COLO668 (cell line): ENCODE data around the gene ZKSCAN7.
A peak's percentile ranks its signal among the peaks of the same experiment; 100 is the strongest.
"Not testable (repeated sequence)": the region's sequence is repeated elsewhere in the genome, so short reads cannot be mapped to it uniquely, and the experiment has no call there.

ENCODE experiments used
- DNase-seq: peaks from one replicate; lab custom pipeline; 2025; ENCODE audit not compliant: unreplicated experiment; lab: John Stamatoyannopoulos, UW

Gene ZKSCAN7

DNA sequence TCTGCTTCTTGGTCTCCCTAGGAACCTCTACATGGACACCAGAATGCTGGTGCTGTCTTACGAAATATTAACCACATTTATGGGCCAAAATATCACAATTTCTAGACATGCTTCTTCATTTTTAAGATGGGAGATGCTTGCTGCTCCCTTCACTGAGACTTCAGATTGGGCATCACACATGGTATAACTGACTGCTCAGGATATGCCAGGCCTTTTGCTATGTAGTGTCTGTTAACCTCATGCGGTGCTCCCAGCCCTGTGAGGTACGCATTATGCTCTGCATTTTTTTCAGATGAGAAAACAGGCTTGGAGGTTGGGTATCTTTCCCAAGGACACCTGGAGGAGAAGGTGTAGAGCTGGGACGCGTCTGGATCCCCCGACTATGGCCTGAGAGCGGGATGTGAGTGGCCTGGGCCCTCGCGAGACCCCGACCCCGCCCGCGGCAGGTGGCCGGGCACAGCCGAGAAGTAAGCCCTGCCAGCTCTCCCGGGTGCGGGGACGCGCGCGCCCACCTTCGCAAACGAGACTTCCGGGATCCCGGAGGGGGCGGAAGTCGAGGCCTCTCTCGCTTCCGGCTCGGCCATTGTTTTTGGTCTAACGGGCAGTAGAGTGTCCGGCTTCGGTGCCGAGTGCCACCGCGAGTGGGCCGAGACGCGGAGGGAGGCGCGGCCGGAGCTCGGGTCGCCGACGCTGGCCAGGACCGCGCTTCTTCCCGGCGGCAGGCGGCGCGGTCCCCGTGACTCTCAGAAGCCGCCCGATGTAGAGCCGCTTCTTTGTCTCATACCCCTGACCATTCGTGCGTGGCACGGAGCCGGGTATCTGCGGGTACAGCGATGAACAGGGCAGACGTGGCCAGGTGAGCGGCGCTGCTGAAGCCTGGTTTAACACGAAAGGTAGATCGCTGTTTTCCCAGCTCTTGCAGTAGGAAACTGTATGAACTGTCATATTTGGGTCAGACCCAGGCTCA, at the start of gene ZKSCAN7:
Gene ZKSCAN7, plus strand, starts transcription at position 568 of the 967 bp plus-strand sequence. CDS start 1,855 bp downstream, outside the sequence.
- peak; percentile 74 for DNase-seq

DNA sequence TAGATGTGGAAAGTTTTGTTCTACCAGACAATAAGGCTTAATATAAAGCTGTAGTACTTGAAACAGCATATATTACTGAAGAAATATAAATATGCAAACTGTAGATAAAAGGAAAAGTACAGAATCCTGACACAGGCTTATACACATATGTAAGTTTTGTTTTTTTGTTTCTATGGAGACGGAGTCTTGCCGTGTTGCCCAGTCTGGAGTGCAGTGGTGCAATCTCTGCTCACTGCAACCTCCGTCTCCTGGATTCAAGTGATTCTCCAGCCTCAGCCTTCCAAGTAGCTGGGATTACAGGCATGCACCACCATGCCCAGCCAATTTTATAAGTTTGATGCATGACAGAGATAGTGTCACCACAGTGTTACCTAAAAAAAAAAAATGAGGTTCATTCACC, 48.4 kb upstream of the ZKSCAN7 start:
- no peak for DNase-seq

DNA sequence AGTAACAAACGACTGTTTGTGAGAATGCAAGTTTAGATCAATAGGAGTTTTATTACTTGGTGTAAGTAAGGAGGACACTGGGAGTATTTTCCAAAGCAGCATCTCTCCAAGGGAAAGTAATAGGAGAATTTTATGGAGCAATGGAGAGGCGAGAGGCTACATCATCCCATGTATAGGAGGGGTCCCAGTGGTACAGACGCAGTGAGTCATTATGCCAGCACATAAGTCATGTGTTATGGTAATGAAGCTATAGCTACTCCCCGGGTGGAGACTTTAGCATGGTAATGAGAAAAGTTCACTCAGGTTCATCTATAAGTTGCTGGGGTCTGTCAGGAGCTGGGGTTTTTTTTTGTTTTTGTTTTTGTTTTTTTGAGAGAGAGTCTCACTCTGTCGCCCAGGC, 48.0 kb upstream of the ZKSCAN7 start:
- DNase-seq, result no peak

DNA sequence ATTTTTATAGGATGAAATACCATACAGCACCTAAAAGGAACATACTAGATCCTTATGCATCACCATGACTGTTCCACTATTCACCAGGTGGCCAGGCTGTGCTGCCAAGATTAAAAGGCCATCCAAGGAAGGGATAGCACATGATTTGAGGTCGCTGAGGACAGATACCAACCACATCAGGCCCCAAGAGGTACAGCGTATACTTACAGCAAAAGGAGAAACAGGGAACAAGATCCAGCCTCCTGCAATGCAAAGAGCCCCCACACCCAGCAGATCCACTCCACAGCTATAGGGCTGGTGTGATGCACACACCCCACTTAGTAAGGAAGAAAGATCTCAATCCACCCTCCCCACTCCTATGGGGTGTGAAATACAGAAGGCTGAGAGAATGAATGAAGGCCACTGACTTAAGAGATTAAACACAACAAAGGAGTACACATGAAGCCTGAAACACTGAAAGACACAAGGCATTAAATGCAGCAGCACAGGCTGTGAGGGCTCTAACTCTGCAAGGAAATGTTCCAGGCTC, 45.5 kb upstream of the ZKSCAN7 start:
- DNase-seq, result no peak

- DNase-seq, result peak; percentile 15
Observed at GRCh38 chr3:44510000-44510368, 45.0 kb upstream of the ZKSCAN7 start.

DNA sequence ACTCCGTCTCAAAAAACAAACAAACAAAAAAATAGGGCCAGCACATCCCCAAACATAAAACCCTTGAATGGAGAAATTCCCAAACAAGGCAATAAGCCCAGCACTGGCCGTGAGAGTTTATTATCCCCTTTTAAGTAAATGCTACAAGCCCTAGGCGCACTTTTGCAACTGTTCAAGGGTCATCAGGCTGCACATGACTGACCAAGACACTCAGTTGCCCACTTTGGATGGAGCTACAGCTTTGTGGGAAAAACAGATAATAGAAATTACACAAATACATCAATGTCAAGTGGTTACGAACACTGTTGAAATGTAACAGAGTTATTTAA, 43.8 kb upstream of the ZKSCAN7 start:
- no peak for DNase-seq

GRCh38 chr3:44513513-44513912, 41.5 kb upstream of the ZKSCAN7 start:
- no peak for DNase-seq

GRCh38 chr3:44516230-44516629, 38.8 kb upstream of the ZKSCAN7 start:
- no peak for DNase-seq

DNA sequence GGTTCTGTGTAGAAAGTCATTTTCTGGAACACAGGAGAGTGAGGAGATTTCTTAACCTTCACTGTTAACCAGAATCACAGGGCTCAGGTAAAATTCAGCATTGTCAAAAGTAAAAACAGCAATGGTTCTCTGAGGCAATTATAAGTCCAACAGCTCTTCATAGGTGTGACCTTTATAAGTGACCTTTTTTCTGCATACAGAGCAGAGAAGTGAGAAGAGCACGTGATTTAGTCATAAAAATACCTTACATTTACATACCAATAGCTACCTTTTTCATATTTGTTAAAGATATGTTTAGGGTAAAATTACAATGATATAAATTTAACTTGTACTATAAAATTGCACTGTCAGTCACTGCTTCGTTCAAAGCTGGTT, 36.2 kb upstream of the ZKSCAN7 start:
- DNase-seq, result no peak

DNA sequence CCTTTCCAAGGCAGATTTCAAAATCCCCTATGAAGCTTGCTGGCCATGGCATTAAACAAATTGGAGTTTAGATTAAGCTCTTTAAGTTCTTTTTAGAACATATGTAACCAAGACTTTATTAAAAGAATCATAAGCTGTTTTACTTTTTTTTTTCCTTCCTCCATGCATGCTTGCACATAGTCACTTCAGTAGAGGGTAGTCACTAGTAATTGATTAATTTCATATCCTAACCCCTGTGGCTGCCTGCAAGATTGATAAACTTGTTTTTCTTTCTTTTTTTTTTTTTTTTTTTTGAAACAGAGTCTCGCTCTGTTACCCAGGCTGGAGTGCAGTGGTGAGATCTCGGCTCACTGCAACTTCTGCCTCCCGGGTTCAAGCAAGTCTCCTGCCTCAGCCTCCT, 33.3 kb upstream of the ZKSCAN7 start:
- DNase-seq, result no peak

DNA sequence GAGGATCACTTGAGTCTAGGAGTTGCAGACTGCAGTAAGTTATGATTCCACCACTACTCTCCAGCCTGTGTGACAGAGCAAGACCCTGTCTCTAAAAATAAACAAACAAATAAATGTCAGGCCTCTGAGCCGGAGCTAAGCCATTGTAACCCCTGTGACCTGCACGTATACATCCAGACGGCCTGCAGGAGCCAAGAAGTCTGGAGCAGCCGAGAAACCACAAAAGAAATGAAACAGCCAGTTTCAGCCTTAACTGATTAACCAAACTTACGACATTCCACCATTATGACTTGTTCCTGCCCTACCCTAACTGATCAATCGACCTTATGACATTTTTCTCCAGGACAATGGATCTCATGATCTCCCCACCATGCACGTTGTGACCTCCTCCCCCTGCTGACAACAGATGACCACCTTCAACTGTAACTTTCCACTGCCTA, 32.5 kb upstream of the ZKSCAN7 start:
- no peak for DNase-seq

GRCh38 chr3:44525060-44525459, 29.9 kb upstream of the ZKSCAN7 start:
- DNase-seq, result no peak

- DNase-seq, result no peak
Observed at GRCh38 chr3:44529927-44530326, 25.1 kb upstream of the ZKSCAN7 start.

DNA sequence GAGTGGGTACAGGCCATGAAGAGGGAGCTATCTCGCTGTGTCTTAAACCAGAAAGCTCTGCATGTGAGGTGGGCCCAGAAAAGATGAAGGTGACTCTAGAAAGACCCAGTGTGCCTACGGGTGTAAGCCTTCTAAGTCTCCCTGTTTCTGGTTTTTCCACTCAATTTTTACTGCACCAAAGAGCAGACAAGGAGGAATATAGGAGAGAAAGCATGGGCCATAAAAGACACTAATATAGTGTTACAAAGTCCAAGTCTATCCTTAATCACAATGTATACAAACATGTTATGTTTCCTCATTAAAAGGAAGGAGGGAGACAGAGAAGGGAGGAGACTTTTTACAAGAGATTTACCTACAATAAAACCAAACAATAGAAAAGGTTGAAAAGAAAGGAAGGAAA, 24.1 kb upstream of the ZKSCAN7 start:
- DNase-seq, result no peak

- DNase-seq, result not testable (repeated sequence)
Observed at GRCh38 chr3:44534659-44535058, 20.3 kb upstream of the ZKSCAN7 start.

GRCh38 chr3:44535364-44535763, 19.6 kb upstream of the ZKSCAN7 start:
- no peak for DNase-seq

- not testable (repeated sequence) for DNase-seq
Observed at GRCh38 chr3:44544811-44545210, 10.2 kb upstream of the ZKSCAN7 start.

DNA sequence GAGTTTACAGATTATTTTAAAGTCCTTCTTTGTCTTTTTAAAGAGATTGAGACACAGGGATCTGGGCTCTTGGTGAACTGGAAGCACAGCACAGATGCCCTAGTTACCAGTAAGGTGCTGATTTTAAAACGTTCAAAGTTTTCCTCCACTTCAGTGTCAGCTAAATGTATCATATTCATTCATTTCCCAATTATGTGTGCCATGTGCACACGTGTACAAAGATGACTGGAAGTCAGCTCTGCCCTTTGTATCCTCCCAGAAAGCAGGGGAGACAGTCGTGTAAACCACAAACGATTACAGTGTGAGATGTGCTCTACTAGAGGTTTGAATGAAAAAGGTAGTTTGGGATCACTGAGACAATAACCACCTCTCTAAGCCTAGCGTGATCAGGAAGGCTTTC, 730 bp downstream of the ZKSCAN7 start:
- DNase-seq, result no peak

DNA sequence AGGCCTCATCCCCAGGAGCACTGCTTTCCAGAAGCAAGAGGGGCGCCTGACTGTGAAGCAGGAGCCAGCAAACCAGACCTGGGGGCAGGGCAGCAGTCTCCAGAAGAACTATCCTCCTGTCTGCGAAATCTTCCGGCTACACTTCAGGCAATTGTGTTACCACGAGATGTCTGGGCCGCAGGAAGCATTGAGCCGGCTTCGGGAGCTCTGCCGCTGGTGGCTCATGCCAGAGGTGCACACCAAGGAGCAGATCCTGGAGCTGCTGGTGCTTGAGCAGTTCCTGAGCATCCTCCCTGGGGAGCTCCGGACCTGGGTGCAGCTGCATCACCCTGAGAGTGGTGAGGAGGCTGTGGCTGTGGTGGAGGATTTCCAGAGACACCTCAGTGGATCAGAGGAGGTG, 2.1 kb downstream of the ZKSCAN7 start:
- DNase-seq, result no peak

- DNase-seq, result no peak
Observed at GRCh38 chr3:44561076-44561475, 6.1 kb downstream of the ZKSCAN7 start.

DNA sequence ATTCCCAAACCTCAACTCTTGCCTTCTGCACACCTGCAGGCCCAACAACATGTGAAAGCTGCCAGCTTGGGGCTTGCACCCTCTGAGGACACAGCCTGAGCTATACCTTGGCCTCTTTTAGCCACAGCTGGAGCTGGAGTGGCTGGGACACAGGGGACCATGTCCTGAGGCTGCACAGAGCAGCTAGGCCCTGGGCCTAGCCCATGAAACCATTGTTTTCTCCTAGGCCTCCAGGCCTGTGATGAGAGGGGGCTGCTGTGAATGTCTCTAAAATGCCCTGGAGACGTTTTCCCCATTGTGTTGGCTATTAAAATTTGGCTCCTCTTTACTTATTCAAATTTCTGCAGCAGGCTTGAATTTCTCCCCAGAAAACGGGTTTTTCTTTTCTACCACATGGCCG, 7.2 kb downstream of the ZKSCAN7 start:
- DNase-seq, result no peak

GRCh38 chr3:44568561-44568960, 13.6 kb downstream of the ZKSCAN7 start:
- DNase-seq, result no peak

GRCh38 chr3:44571024-44571423, 16.0 kb downstream of the ZKSCAN7 start:
- DNase-seq, result no peak
